IMR-90 (cell line): ENCODE data around the gene SDK1. TPM values are rescaled to one million over a fixed set of nuclear protein-coding genes. Genes with fewer than 3 reads are reported as not detected.

Source experiments
- ATAC-seq: fragments of 200-7000 bp; cut with Tn5 transposase; 2 replicates; pipeline ENCODE4 v1.9.1; 2020; ENCODE audit warnings: low read depth, mild to moderate bottlenecking, moderate library complexity
- BruUV-seq: library from RNA; stranded (reverse); fragments of 400-500 nt; replicated peaks from 2 replicates; lab custom pipeline; 2021; lab: Mats Ljungman, UMichigan
- CTCF ChIA-PET: fragments of 300-600 bp; formaldehyde crosslinking; extraction: SDS; loops from one replicate; lab custom pipeline; 2021; ENCODE audit warnings: antibody characterized with exemption; lab: Yijun Ruan, JAX
- POLR2A ChIA-PET: fragments of 300-600 bp; sonication (Branson Sonifier 250); formaldehyde crosslinking; loops from one replicate; lab custom pipeline; 2022; ENCODE audit warnings: antibody characterized with exemption; ENCODE audit not compliant: unreplicated experiment; lab: Charles Lee
- DNase-seq: peaks from one replicate; pipeline ENCODE4 v3.0.0; 2013
- H2AFZ ChIP-seq: replicated peaks from 2 replicates; pipeline ENCODE3; 2013; ENCODE audit warnings: low read length, mild to moderate bottlenecking; ENCODE audit not compliant: poor library complexity
- H2AK5ac ChIP-seq: 2 replicates; pipeline ENCODE4 v1.6.1; 2013; ENCODE audit warnings: low read depth, low read length, inconsistent platforms
- H2AK9ac ChIP-seq: replicated peaks from 2 replicates; pipeline ENCODE3; 2013; ENCODE audit warnings: mild to moderate bottlenecking, low read depth, low read length, moderate library complexity; ENCODE audit not compliant: poor library complexity
- H2BK120ac ChIP-seq: 2 replicates; pipeline ENCODE4 v1.6.1; 2013; ENCODE audit warnings: low read depth, low read length, inconsistent platforms
- H2BK15ac ChIP-seq: 3 replicates; pipeline ENCODE4 v1.6.1; 2013; ENCODE audit warnings: low read depth, low read length, inconsistent platforms
- H2BK20ac ChIP-seq: 2 replicates; pipeline ENCODE4 v1.6.1; 2013; ENCODE audit warnings: low read depth, mild to moderate bottlenecking, inconsistent platforms, low read length, moderate library complexity
- H2BK5ac ChIP-seq: 2 replicates; pipeline ENCODE4 v1.6.1; 2013; ENCODE audit warnings: mild to moderate bottlenecking, low read depth, low read length, inconsistent platforms; ENCODE audit not compliant: poor library complexity, severe bottlenecking
- H3K14ac ChIP-seq: replicated peaks from 2 replicates; pipeline ENCODE4 v1.6.1; 2013; ENCODE audit warnings: low read depth, low read length, inconsistent platforms
- H3K18ac ChIP-seq: 2 replicates; pipeline ENCODE4 v1.6.1; 2013; ENCODE audit warnings: low read depth, low read length, control low read depth
- H3K23ac ChIP-seq: 2 replicates; pipeline ENCODE4 v1.6.1; 2013; ENCODE audit warnings: low read depth, low read length, inconsistent platforms
- H3K27ac ChIP-seq: 2 replicates; pipeline ENCODE4 v1.5.1; 2013; ENCODE audit warnings: mild to moderate bottlenecking, control low read depth, low read length; ENCODE audit not compliant: insufficient read depth
- H3K27me3 ChIP-seq: 2 replicates; pipeline ENCODE4 v1.6.1; 2013; ENCODE audit warnings: low read length; ENCODE audit not compliant: control insufficient read depth, insufficient read depth
- H3K36me3 ChIP-seq: 2 replicates; pipeline ENCODE4 v1.6.1; 2013; ENCODE audit warnings: low read length, mixed read lengths; ENCODE audit not compliant: control insufficient read depth, insufficient read depth
- H3K4ac ChIP-seq: 2 replicates; pipeline ENCODE4 v1.6.1; 2013; ENCODE audit warnings: low read depth, low read length, inconsistent platforms
- H3K4me1 ChIP-seq: 2 replicates; pipeline ENCODE4 v1.6.1; 2013; ENCODE audit warnings: low read length, mixed read lengths; ENCODE audit not compliant: control insufficient read depth, insufficient read depth
- H3K4me2 ChIP-seq: 2 replicates; pipeline ENCODE4 v1.6.1; 2013; ENCODE audit warnings: low read depth, mild to moderate bottlenecking, control low read depth, low read length, moderate library complexity
- H3K4me3 ChIP-seq: 2 replicates; pipeline ENCODE4 v1.5.1; 2013; ENCODE audit warnings: low read depth, mild to moderate bottlenecking, control low read depth, low read length, moderate library complexity; ENCODE audit not compliant: insufficient read depth
- H3K56ac ChIP-seq: 2 replicates; pipeline ENCODE4 v1.6.1; 2013; ENCODE audit warnings: low read length, inconsistent platforms; ENCODE audit not compliant: insufficient read depth; ENCODE audit errors: extremely low read depth
- H3K79me1 ChIP-seq, 2 experiments: 2 replicates each; pipeline ENCODE4 v1.6.1; 2013; ENCODE audit warnings: low read length in 2 of 2, inconsistent platforms in 1 of 2, low read depth in 1 of 2
- H3K9ac ChIP-seq: 2 replicates; pipeline ENCODE4 v1.6.1; 2013; ENCODE audit warnings: low read depth, low read length, control low read depth
- H3K9me1 ChIP-seq: 2 replicates; pipeline ENCODE4 v1.6.1; 2013; ENCODE audit warnings: low read length, inconsistent platforms; ENCODE audit not compliant: insufficient read depth
- H3K9me3 ChIP-seq: 2 replicates; pipeline ENCODE4 v1.6.1; 2013; ENCODE audit warnings: low read length; ENCODE audit not compliant: control insufficient read depth, insufficient read depth
- H4K20me1 ChIP-seq: 2 replicates; pipeline ENCODE4 v1.6.1; 2013; ENCODE audit warnings: low read length, inconsistent platforms; ENCODE audit not compliant: insufficient read depth
- H4K5ac ChIP-seq: 2 replicates; pipeline ENCODE4 v1.6.1; 2013; ENCODE audit warnings: mild to moderate bottlenecking, low read depth, low read length, control low read depth
- H4K8ac ChIP-seq, 2 experiments: 2 replicates each; pipeline ENCODE4 v1.6.1; 2013; ENCODE audit warnings: low read depth in 2 of 2, low read length in 2 of 2, control low read depth in 1 of 2, inconsistent platforms in 1 of 2
- H4K91ac ChIP-seq: 2 replicates; pipeline ENCODE4 v1.6.1; 2013; ENCODE audit warnings: low read depth, low read length, inconsistent platforms; ENCODE audit not compliant: insufficient read depth
- BHLHE40 ChIP-seq: fragments of 150-350 bp; IDR thresholded peaks from 2 replicates; pipeline ENCODE4 v1.6.1; 2016; ENCODE audit warnings: mild to moderate bottlenecking, low read depth, low read length
- CEBPB ChIP-seq: IDR thresholded peaks from 2 replicates; pipeline ENCODE4 v1.6.1; 2012; ENCODE audit warnings: low read depth, low read length, improper control_type of control experiment
- CHD1 ChIP-seq: IDR thresholded peaks from 2 replicates; pipeline ENCODE4 v1.6.1; 2012; ENCODE audit warnings: low read depth, low read length, improper control_type of control experiment
- FOS ChIP-seq: fragments of 150-350 bp; IDR thresholded peaks from 2 replicates; pipeline ENCODE4 v1.6.1; 2016; ENCODE audit warnings: low read depth, low read length
- MAFK ChIP-seq: IDR thresholded peaks from 2 replicates; pipeline ENCODE4 v1.6.1; 2012; ENCODE audit warnings: low read depth, low read length, improper control_type of control experiment
- MAZ ChIP-seq: IDR thresholded peaks from 2 replicates; pipeline ENCODE4 v1.6.1; 2012; ENCODE audit warnings: low read depth, mild to moderate bottlenecking, low read length, improper control_type of control experiment, moderate library complexity, borderline replicate concordance
- MXI1 ChIP-seq: IDR thresholded peaks from 2 replicates; pipeline ENCODE4 v1.6.1; 2012; ENCODE audit warnings: low read depth, mild to moderate bottlenecking, low read length, moderate library complexity, borderline replicate concordance
- NFE2L2 ChIP-seq: fragments of 150-350 bp; IDR thresholded peaks from 2 replicates; pipeline ENCODE4 v1.6.1; 2016; ENCODE audit warnings: low read depth, mild to moderate bottlenecking, low read length
- POLR2A ChIP-seq: IDR thresholded peaks from 2 replicates; pipeline ENCODE4 v1.6.1; 2012; ENCODE audit warnings: mild to moderate bottlenecking, low read depth, low read length
- RAD21 ChIP-seq: IDR thresholded peaks from 2 replicates; pipeline ENCODE4 v1.6.1; 2012; ENCODE audit warnings: low read length, improper control_type of control experiment
- RCOR1 ChIP-seq: IDR thresholded peaks from 2 replicates; pipeline ENCODE4 v1.6.1; 2012; ENCODE audit warnings: mild to moderate bottlenecking, low read length, improper control_type of control experiment; ENCODE audit not compliant: insufficient replicate concordance
- RFX5 ChIP-seq: IDR thresholded peaks from 2 replicates; pipeline ENCODE4 v1.8.0; 2012; ENCODE audit warnings: low read depth, mild to moderate bottlenecking, low read length, moderate library complexity
- SMC3 ChIP-seq: fragments of 150-350 bp; IDR thresholded peaks from 2 replicates; pipeline ENCODE4 v1.6.1; 2016; ENCODE audit warnings: low read depth, mild to moderate bottlenecking, antibody characterized with exemption, low read length, moderate library complexity
- WGBS, 2 experiments: methylation state at CpG; one replicate each; pipeline versions ENCODE4 v1.1.5 to v1.1.7; 2013; ENCODE audit warnings: missing lambda C conversion rate in 2 of 2; ENCODE audit not compliant: insufficient read length in 1 of 2; ENCODE audit errors: extremely low coverage in 2 of 2; 5-methylcytosine and 5-hydroxymethylcytosine counted together
- dilution Hi-C: fragments of 300-500 bp; cut with HindIII; formaldehyde crosslinking; loops from one replicate; pipeline ENCODE4 v1.14.3; 2018; ENCODE audit warnings: low sequenced_read_pairs; ENCODE audit not compliant: unreplicated experiment
- in situ Hi-C: fragments of 300-500 bp; cut with MboI; formaldehyde crosslinking; loops from 3 replicates; pipeline ENCODE4 v1.14.3; 2019; ENCODE audit warnings: low sequenced_read_pairs, inconsistent platforms, mixed read lengths
- intact Hi-C: fragments of 100-400 bp; cut with micrococcal nuclease; formaldehyde crosslinking; loops from 2 replicates; pipeline ENCODE4 v1.10.0; 2022
- polyA plus RNA-seq, 3 experiments: library from polyadenylated mRNA; depleted of rRNA; stranded (reverse); fragments of >200 nt; gene quantifications; 2 replicates each; pipeline ENCODE4 v1.2.3, GENCODE V29; 2012; ENCODE audit warnings: low replicate concordance in 1 of 3
- total RNA-seq: library from RNA; depleted of rRNA; stranded (reverse); fragments of >200 nt; gene quantifications from 2 replicates; pipeline ENCODE4 v1.2.3, GENCODE V29; 2012
- TF ChIP-seq, protein P1 (sequence below): conservative IDR thresholded peaks from 2 replicates; pipeline ENCODE4 v1.5.1; 2012; ENCODE audit warnings: mild to moderate bottlenecking, low read depth, low read length, improper control_type of control experiment
- TF ChIP-seq, protein P2 (sequence below): fragments of 150-350 bp; IDR thresholded peaks from 2 replicates; pipeline ENCODE4 v1.6.1; 2017; ENCODE audit warnings: mild to moderate bottlenecking, antibody characterized with exemption, low read length, low read depth
- TF ChIP-seq, protein P3 (sequence below): fragments of 150-350 bp; IDR thresholded peaks from 2 replicates; pipeline ENCODE4 v1.6.1; 2016; ENCODE audit warnings: low read depth, mild to moderate bottlenecking, low read length, moderate library complexity, borderline replicate concordance

The SDK1 gene
- total and polyA plus RNA-seq, 2 of the 4 experiments (the other 2 are of a cell fraction) = 1.5 to 1.6 TPM

DNA sequence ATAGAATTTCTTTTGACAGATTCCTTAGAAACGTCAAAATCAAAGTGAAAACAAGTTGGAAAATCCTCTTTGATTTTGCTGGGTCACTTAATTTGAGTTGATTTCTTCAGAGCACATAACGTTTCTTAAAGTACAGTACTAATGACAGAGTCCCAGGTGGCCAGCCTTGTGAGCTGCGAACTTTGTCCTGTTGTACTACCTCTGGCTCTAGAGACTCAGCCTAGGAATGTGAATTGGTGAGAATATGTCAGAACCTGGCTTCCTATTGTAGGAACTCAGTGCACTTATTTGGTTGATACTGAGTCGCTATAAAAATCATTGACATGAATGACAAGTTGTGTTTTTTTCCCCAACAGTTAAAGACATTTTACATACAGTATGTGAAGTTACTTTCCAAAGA, 20.2 kb downstream of the SDK1 start:
- Histone ChIP-seq H3K9ac (no peak overlapping the region), H3K4me1 (no peaks in the 10 kb centered on the region), H3K4me3 (no peak overlapping the region), H2AFZ (no peak overlapping the region), H2AK5ac (no peak overlapping the region), H3K79me1 (no peaks in the 10 kb centered on the region), H2BK120ac (no peak overlapping the region), H2BK20ac (no peak overlapping the region), H2BK5ac (no peak overlapping the region), H3K23ac (no peak overlapping the region), H4K20me1 (no peaks in the 10 kb centered on the region), H3K4me2 (no peak overlapping the region), H3K4ac (no peak overlapping the region), H4K5ac (no peak overlapping the region), H3K18ac (no peak overlapping the region), H4K8ac (no peak overlapping the region), H3K27ac (no peak overlapping the region), H3K27me3 (no peaks in the 10 kb centered on the region), H3K9me3 (no peaks in the 10 kb centered on the region), H2AK9ac (no peak overlapping the region), H3K9me1 (no peaks in the 10 kb centered on the region), H3K36me3 (no peaks in the 10 kb centered on the region; the same call in 1 of the 2 replicates), H4K91ac (no peak overlapping the region), H3K14ac (no peak overlapping the region), H3K56ac (no peak overlapping the region), H2BK15ac (no peak overlapping the region)
- intact Hi-C loops (no loop called here), dilution Hi-C loops (no loop called here), in situ Hi-C loops (no loop called here)
- WGBS, 2 experiments = 100% methylated on average over 1 of the region's 4 CpGs; no CpG with 5 or more reads in 1 of the 2 experiments
- no peak for DNase-seq
- POLR2A ChIA-PET = no interaction called here
- CTCF ChIA-PET = no interaction called here
- no TSS peak for BruUV-seq
- no peak for ATAC-seq
- TF ChIP-seq NFE2L2 (no peak), FOS (no peak), RCOR1 (no peak), MAZ (no peak), RFX5 (no peak), BHLHE40 (no peak), MXI1 (no peak), CHD1 (no peak), CEBPB (no peak), RAD21 (no peak), MAFK (no peak), POLR2A (no peak), SMC3 (no peak)
- TF ChIP-seq, protein P1, sequence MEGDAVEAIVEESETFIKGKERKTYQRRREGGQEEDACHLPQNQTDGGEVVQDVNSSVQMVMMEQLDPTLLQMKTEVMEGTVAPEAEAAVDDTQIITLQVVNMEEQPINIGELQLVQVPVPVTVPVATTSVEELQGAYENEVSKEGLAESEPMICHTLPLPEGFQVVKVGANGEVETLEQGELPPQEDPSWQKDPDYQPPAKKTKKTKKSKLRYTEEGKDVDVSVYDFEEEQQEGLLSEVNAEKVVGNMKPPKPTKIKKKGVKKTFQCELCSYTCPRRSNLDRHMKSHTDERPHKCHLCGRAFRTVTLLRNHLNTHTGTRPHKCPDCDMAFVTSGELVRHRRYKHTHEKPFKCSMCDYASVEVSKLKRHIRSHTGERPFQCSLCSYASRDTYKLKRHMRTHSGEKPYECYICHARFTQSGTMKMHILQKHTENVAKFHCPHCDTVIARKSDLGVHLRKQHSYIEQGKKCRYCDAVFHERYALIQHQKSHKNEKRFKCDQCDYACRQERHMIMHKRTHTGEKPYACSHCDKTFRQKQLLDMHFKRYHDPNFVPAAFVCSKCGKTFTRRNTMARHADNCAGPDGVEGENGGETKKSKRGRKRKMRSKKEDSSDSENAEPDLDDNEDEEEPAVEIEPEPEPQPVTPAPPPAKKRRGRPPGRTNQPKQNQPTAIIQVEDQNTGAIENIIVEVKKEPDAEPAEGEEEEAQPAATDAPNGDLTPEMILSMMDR = no peak
- TF ChIP-seq, protein P2, sequence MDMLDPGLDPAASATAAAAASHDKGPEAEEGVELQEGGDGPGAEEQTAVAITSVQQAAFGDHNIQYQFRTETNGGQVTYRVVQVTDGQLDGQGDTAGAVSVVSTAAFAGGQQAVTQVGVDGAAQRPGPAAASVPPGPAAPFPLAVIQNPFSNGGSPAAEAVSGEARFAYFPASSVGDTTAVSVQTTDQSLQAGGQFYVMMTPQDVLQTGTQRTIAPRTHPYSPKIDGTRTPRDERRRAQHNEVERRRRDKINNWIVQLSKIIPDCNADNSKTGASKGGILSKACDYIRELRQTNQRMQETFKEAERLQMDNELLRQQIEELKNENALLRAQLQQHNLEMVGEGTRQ = no peak
- TF ChIP-seq, protein P3, sequence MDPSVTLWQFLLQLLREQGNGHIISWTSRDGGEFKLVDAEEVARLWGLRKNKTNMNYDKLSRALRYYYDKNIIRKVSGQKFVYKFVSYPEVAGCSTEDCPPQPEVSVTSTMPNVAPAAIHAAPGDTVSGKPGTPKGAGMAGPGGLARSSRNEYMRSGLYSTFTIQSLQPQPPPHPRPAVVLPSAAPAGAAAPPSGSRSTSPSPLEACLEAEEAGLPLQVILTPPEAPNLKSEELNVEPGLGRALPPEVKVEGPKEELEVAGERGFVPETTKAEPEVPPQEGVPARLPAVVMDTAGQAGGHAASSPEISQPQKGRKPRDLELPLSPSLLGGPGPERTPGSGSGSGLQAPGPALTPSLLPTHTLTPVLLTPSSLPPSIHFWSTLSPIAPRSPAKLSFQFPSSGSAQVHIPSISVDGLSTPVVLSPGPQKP = no peak
